CD4-positive, alpha-beta T cell treated with Interleukin-4 for 1 hour (primary cell): Measurements from ENCODE around the gene GAK.
A peak's percentile ranks its signal among the peaks of the same experiment; 100 is the strongest.

Experiments
- DNase-seq, 2 donors: peaks; one replicate each; pipeline ENCODE4 v3.0.0-alpha.2; 2020 to 2022

The GAK gene

GRCh38 chr4:887034-887763 lies 44.9 kb downstream of the GAK start:
- no peak for DNase-seq

GRCh38 chr4:886244-886643 lies 45.9 kb downstream of the GAK start:
- no peak for DNase-seq

- no peak for DNase-seq
Observed at GRCh38 chr4:885353-885752, 46.8 kb downstream of the GAK start.

- no peak for DNase-seq
Observed at GRCh38 chr4:884896-885295, 47.2 kb downstream of the GAK start.

- no peak for DNase-seq
Observed at GRCh38 chr4:884259-884658, 47.9 kb downstream of the GAK start.

GRCh38 chr4:883377-884095 lies 48.6 kb downstream of the GAK start:
- no peak for DNase-seq

GRCh38 chr4:882646-883045 lies 49.5 kb downstream of the GAK start:
- no peak for DNase-seq

- DNase-seq: no peak
Observed at GRCh38 chr4:881709-882108, 50.4 kb downstream of the GAK start.

GRCh38 chr4:880684-881405 lies 51.3 kb downstream of the GAK start:
- DNase-seq: no peak

GRCh38 chr4:879729-880077 lies 52.4 kb downstream of the GAK start:
- DNase-seq: peak in 1 of 2 donors; percentile 51

- peak; percentile 17 to 50 for DNase-seq
Observed at GRCh38 chr4:878796-879728, 53.1 kb downstream of the GAK start.

- no peak for DNase-seq
Observed at GRCh38 chr4:877502-877901, 54.6 kb downstream of the GAK start.

GRCh38 chr4:876780-877179 lies 55.3 kb downstream of the GAK start:
- no peak for DNase-seq

- no peak for DNase-seq
Observed at GRCh38 chr4:875818-876423, 56.2 kb downstream of the GAK start.

GRCh38 chr4:874971-875817 lies 56.9 kb downstream of the GAK start:
- no peak for DNase-seq

GRCh38 chr4:874056-874455 lies 58.1 kb downstream of the GAK start:
- DNase-seq: no peak

- DNase-seq: no peak
Observed at GRCh38 chr4:872241-872981, 59.7 kb downstream of the GAK start.

GRCh38 chr4:871484-871883 lies 60.6 kb downstream of the GAK start:
- no peak for DNase-seq

GRCh38 chr4:870951-871350 lies 61.2 kb downstream of the GAK start:
- DNase-seq: no peak

- no peak for DNase-seq
Observed at GRCh38 chr4:869776-870175, 62.3 kb downstream of the GAK start.

- DNase-seq: no peak
Observed at GRCh38 chr4:868421-868820, 63.7 kb downstream of the GAK start.
